Stimulated activated CD4-positive, alpha-beta T cell treated with anti-CD3 and anti-CD28 coated beads, TNF-alpha, amount 100 ng/mL, for 4 hours (primary cell): Measurements from ENCODE around the gene ZNF462.

Source experiments
- DNase-seq, 3 experiments: peaks; one replicate each; pipeline ENCODE4 v3.0.0-alpha.2; 2020; ENCODE audit warnings: low read depth in 3 of 3

Gene ZNF462

GRCh38 chr9:106929471-106930177, 66.7 kb downstream of the ZNF462 start:
- DNase-seq = no peak

DNA sequence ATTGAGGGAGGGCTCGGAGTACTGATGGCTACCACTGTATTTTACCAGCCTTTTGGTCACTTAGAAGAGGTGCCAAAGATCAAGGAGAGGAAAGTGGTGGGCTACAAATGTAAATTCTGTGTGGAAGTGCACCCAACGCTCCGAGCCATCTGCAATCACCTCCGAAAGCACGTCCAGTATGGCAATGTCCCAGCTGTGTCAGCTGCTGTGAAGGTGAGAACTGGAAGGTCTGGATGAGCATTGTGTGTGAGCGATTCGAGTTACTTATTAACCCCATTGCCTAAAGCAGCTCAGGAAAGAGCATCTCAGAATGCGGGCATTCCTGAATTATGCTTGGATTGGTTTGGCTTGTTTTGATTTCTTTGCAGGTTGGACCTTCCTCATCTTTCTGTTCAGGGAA, 67.5 kb downstream of the ZNF462 start:
- DNase-seq = no peak

DNA sequence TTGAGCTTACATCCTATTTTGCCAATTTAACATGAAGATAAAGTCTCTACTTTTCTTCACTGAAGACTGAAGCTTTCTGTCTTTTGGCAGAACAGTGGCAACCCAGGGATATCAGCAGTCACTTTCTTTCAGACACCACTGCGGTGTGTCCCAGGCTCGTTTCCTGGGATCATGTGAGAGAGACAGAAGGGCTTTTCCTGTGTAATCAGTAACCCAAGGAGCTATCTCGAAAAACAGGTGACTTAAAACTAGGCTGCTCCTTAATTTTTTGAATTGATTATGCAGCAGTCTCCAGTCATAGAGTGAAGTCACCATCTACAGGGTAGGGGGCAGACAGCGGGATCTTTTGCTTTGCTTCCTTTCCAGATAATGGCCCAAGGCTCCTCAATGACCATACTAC, 68.5 kb downstream of the ZNF462 start:
- DNase-seq = no peak

GRCh38 chr9:106932178-106932577, 69.2 kb downstream of the ZNF462 start:
- no peak for DNase-seq

GRCh38 chr9:106932675-106933074, 69.7 kb downstream of the ZNF462 start:
- DNase-seq = no peak

- no peak for DNase-seq
Observed at GRCh38 chr9:106933470-106933869, 70.5 kb downstream of the ZNF462 start.

- no peak for DNase-seq
Observed at GRCh38 chr9:106934442-106935238, 71.7 kb downstream of the ZNF462 start.

DNA sequence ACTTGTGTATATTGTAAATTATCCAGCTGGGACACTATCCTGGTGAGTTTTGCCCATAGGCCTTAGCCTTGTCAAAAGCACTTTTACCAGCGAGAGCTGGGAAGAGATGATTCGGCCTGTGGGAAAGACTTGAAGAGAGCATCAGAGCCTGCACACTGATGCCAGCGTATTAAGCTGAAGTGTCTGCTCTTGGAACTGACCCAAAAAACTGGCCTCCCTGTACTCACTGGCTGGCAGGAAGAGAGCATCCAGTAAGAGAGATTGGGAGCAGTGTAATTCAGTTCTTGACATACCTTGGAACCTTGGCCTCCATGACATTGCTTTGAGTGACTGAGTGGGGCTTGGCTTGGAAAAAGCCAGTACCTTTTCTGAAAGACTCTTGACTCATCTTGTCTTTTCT, 73.7 kb downstream of the ZNF462 start:
- DNase-seq = no peak

GRCh38 chr9:106941916-106942315, 79.0 kb downstream of the ZNF462 start:
- no peak for DNase-seq

GRCh38 chr9:106945727-106946660, 83.0 kb downstream of the ZNF462 start:
- no peak for DNase-seq

DNA sequence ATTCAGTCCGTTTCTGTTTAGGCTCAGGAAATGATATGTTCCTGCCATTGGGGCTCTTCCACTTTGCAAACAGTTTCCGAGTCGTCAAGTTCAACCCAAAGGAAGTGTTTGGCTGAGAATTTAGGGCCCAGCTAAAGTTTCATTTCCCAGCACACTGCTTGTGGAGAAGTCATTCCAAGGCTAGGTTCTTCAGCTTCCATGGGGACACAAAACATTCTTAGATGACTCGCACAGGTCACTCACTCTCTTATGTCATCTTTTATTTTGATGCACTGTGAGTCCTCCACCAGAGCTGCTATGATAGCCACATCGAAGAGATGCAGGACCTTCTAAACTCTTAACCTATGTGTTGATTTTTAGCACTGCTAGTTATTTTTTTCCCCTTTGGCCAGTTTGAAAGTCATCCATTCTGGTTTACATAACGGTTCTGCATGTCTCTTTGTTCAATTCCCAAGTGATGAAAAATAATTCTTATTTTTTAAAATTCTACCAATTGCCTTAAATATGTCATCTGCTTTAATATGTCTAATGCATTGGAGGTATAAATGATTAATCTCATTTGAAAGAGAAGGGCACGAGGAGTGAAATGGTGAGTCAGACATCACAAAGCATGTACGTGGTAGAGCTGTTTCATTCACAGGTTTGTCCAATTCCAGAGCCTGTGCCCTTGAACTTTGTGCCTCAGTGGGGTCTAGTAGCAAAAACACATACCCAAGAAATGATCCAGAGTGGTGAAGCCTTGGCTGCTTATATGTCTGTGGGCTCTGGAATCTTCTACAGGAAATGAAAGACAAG, 84.3 kb downstream of the ZNF462 start:
- no peak for DNase-seq

- DNase-seq = no peak
Observed at GRCh38 chr9:106953174-106953573, 90.2 kb downstream of the ZNF462 start.

GRCh38 chr9:106954558-106954957, 91.6 kb downstream of the ZNF462 start:
- DNase-seq = no peak

DNA sequence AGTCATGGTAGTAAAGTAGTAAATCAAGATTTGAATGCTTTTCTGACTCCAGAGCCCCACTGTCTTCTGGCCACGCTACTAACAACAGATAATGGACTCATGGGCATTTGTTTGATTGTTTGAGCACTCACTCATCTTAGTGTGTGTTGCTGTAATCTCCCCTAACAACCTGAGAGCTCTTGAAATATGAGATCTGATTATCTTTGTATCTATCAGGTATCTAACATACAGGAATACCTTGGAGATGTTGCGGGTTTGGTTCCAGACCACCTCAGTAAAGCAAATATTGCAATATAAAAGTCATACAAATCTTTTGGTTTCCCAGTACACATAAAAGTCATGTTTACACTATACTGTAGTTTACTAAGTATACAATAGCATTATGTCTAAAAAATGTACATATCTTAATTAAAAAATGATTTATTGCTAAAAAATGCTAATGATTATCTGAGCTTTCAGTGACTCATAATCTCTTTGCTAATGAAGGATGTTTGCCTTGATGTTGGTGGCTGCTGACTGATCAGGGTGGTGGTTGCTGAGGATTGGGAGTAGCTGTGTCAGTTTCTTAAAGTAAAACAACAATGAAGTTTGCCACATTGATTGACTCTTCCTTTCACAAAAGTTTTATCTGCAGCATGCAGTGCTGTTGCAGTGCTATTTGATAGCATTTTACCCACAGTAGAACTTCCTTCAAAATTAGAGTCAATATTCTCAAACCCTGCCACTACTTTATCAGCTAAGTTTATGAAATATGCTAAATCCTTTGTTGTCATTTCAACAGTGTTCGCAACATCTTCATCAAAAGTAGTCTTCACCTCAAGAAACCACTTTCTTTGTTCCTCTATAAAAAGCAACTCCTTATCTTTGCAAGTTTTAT, 92.2 kb downstream of the ZNF462 start:
- DNase-seq = no peak

DNA sequence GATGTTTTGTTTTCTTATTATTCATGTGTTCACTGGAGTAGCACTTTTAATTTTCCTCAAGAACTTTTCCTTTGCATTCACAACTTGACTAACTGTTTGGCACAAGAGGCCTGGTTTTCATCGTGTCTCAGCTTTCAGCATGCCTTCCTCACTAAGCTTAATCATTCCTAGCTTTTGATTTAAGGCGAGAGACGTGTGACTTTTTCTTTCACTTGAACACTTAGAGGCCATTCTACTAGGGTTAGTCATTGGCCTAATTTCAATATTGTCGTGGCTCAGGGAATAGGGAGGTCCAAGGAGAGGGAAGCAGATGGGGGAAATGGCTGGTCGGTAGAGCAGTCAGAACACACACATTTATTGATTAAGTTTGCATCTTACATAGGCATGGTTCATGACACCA, 94.0 kb downstream of the ZNF462 start:
- DNase-seq = no peak

GRCh38 chr9:106958955-106959657, 96.1 kb downstream of the ZNF462 start:
- DNase-seq = no peak

DNA sequence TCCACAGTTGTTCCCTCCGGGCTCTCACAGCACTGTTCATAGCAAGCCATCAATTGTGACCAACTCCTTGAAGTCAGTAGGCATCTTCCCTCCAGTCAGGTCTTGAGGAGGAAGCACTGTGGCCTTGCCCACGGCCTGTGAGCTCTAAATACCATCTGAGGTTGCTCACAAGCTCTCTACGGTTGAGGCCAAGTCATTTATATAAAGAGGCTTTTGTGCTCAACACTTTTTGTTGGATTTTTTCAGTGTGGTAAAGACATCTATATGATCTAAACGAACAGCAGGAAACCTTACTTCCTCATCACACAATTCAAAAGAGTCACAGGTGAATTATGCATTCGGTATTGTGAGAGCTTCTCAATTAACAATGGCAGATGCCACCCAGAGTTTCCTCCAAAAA, 97.3 kb downstream of the ZNF462 start:
- no peak for DNase-seq

DNA sequence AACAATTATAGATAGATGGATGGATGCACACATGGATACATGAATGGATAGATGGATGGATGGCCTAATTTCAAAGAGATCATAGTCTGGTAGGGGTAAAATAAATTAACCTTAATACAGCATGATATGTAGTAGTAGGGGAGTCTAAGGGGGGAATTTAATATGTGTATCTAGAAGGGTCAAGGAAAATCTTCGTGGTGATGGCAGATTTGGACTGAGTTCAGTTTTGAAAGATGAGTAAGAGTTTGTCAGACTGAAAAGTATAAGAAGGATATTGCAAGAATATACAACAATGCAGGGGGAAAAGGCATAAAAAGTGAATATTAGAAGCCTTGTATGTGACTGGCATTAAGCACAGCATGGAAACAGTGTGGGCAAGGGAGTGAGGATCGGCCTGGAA, 98.7 kb downstream of the ZNF462 start:
- DNase-seq = no peak

GRCh38 chr9:106962122-106962521, 99.2 kb downstream of the ZNF462 start:
- no peak for DNase-seq
